Measurements from ENCODE around the gene PARD3B. TPM values are rescaled to one million over a fixed set of nuclear protein-coding genes. Genes with fewer than 3 reads are reported as not detected.

PARD3B gene
- polyA plus RNA-seq, 3 donors: not detected

DNA sequence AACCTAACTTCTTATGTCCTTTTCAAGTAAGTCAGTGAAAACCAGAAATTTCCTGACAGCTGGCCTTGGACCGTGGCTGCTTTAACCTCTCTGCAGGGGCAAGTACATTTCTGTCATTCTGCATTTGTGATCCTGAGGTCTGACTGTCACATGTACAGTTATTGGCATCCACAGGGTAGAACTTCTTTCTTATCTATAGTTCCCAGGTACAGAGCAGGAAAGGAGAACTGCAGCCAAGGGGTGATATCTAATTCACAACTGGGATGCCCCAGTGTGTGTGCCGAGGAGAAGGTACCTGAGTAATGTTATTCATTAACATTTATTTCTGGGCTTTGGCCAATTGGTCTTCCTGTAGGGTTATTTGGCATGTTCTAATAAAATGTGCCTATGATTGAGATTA, 468.9 kb downstream of the PARD3B start:
- Histone ChIP-seq H3K4me1 (ENCODE audit: control insufficient read depth in 1 of 2, insufficient read depth in 2 of 2, low read length in 2 of 2) (no peaks in the 10 kb centered on the region), H2AFZ (ENCODE audit: insufficient read depth, low read depth, low read length, poor library complexity, severe bottlenecking) (no peak overlapping the region), H3K36me3 (replicated peaks in 1 of 2; ENCODE audit: control insufficient read depth in 1 of 2, insufficient read depth in 2 of 2, low read length in 2 of 2) (no peaks in the 10 kb centered on the region), H4K20me1 (ENCODE audit: insufficient read depth, low read length) (no peaks in the 10 kb centered on the region), H3K4me3 (replicated peaks in 1 of 3; ENCODE audit: low read depth in 2 of 3, low read length in 3 of 3) (no peak overlapping the region), H3K79me2 (ENCODE audit: insufficient read depth, low read length) (no peaks in the 10 kb centered on the region), H3K27me3 (ENCODE audit: control insufficient read depth in 2 of 2, insufficient read depth in 2 of 2, low read length in 2 of 2) (no peaks in the 10 kb centered on the region), H3K4me2 (replicated peaks; ENCODE audit: extremely low read depth, low read length, poor library complexity, severe bottlenecking) (no peak overlapping the region), H3K9me3 (replicated peaks in 1 of 2; ENCODE audit: control insufficient read depth in 1 of 2, insufficient read depth in 1 of 2, low read length in 2 of 2) (no peaks in the 10 kb centered on the region), H3K27ac (ENCODE audit: low read depth in 1 of 2, low read length in 2 of 2) (no peak overlapping the region), H3K9ac (ENCODE audit: insufficient read depth, low read length, poor library complexity, severe bottlenecking) (no peak overlapping the region)
- 13% methylated on average over 1 of the region's 2 CpGs for WGBS (ENCODE audit: insufficient coverage)
- TF ChIP-seq, protein P1, sequence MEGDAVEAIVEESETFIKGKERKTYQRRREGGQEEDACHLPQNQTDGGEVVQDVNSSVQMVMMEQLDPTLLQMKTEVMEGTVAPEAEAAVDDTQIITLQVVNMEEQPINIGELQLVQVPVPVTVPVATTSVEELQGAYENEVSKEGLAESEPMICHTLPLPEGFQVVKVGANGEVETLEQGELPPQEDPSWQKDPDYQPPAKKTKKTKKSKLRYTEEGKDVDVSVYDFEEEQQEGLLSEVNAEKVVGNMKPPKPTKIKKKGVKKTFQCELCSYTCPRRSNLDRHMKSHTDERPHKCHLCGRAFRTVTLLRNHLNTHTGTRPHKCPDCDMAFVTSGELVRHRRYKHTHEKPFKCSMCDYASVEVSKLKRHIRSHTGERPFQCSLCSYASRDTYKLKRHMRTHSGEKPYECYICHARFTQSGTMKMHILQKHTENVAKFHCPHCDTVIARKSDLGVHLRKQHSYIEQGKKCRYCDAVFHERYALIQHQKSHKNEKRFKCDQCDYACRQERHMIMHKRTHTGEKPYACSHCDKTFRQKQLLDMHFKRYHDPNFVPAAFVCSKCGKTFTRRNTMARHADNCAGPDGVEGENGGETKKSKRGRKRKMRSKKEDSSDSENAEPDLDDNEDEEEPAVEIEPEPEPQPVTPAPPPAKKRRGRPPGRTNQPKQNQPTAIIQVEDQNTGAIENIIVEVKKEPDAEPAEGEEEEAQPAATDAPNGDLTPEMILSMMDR (IDR thresholded peaks at IDR 0.05): no peak
- no peaks in the 10 kb centered on the region for H3K4me1 Mint-ChIP-seq
- no peaks in the 10 kb centered on the region for H3K36me3 Mint-ChIP-seq
- H3K4me3 Mint-ChIP-seq: no peak overlapping the region
- peaks cover 0 to 3% (median 2%) of the 10 kb centered on the region in 7 donors for H3K9me3 Mint-ChIP-seq
- intact Hi-C loops (cut with micrococcal nuclease): no loop called here
- H3K27me3 Mint-ChIP-seq (ENCODE audit: low read depth in 3 of 3): peaks cover 0 to 3% (median 1%) of the 10 kb centered on the region in 3 donors
- no peak overlapping the region for H3K27ac Mint-ChIP-seq
- no peak for DNase-seq

DNA sequence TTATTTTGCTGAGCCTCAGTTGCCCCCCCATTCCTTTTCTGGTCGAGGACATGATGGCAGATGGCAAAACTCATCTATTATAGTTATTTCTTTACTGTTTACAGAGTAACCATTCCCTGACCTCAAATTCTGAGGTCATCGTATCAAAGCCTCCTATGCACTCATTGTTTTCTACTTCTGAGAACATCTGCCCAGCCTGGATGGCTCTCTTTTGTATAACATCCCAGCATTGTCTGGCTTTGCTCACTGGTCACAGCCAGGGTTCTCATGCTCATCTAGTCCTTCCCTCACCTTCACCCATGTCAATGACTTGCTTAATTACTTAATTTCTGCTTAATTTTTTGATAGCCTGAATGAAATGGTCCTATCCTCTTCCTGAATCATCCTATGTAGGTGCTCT, 472.1 kb downstream of the PARD3B start:
- no peaks in the 10 kb centered on the region for H3K4me1 Mint-ChIP-seq
- peaks cover 0 to 3% (median 0%) of the 10 kb centered on the region in 3 donors for H3K27me3 Mint-ChIP-seq (ENCODE audit: low read depth in 3 of 3)
- no peaks in the 10 kb centered on the region for H3K27me3 ChIP-seq (ENCODE audit: control insufficient read depth in 2 of 2, insufficient read depth in 2 of 2, low read length in 2 of 2)
- no peak overlapping the region for H3K4me2 ChIP-seq (replicated peaks; ENCODE audit: extremely low read depth, low read length, poor library complexity, severe bottlenecking)
- no peaks in the 10 kb centered on the region for H3K4me1 ChIP-seq (ENCODE audit: control insufficient read depth in 1 of 2, insufficient read depth in 2 of 2, low read length in 2 of 2)
- H3K79me2 ChIP-seq (ENCODE audit: insufficient read depth, low read length): no peaks in the 10 kb centered on the region
- no peak overlapping the region for H3K4me3 ChIP-seq (replicated peaks in 1 of 3; ENCODE audit: low read depth in 2 of 3, low read length in 3 of 3)
- TF ChIP-seq, protein P1 (IDR thresholded peaks at IDR 0.05): no peak
- H2AFZ ChIP-seq (ENCODE audit: insufficient read depth, low read depth, low read length, poor library complexity, severe bottlenecking): no peak overlapping the region
- DNase-seq: no peak
- no CpG with 5 or more reads among the region's 2 CpGs for WGBS (ENCODE audit: insufficient coverage)
- H3K36me3 ChIP-seq (replicated peaks in 1 of 2; ENCODE audit: control insufficient read depth in 1 of 2, insufficient read depth in 2 of 2, low read length in 2 of 2): no peaks in the 10 kb centered on the region
- intact Hi-C loops (cut with micrococcal nuclease): no loop called here
- H3K9ac ChIP-seq (ENCODE audit: insufficient read depth, low read length, poor library complexity, severe bottlenecking): no peak overlapping the region
- peak overlapping the region in 1 of 7 donors; percentile 19 for H3K27ac Mint-ChIP-seq
- H4K20me1 ChIP-seq (ENCODE audit: insufficient read depth, low read length): no peaks in the 10 kb centered on the region
- peaks cover 0 to 5% (median 2%) of the 10 kb centered on the region in 7 donors for H3K9me3 Mint-ChIP-seq
- H3K9me3 ChIP-seq (replicated peaks in 1 of 2; ENCODE audit: control insufficient read depth in 1 of 2, insufficient read depth in 1 of 2, low read length in 2 of 2): peaks cover 0 to 3% of the 10 kb centered on the region in 2 donors
- no peaks in the 10 kb centered on the region for H3K36me3 Mint-ChIP-seq
- no peak overlapping the region for H3K4me3 Mint-ChIP-seq
- H3K27ac ChIP-seq (ENCODE audit: low read depth in 1 of 2, low read length in 2 of 2): no peak overlapping the region

Measured in CD14-positive monocyte (primary cell).